A673 (cell line): ENCODE measurements around the gene SMYD3. TPM values are rescaled to one million over a fixed set of nuclear protein-coding genes. Genes with fewer than 3 reads are reported as not detected.
A peak's percentile ranks its signal among the peaks of the same experiment; 100 is the strongest.

Experiments used
- BruUV-seq: library from RNA; stranded (reverse); fragments of 400-500 nt; replicated peaks from 2 replicates; lab custom pipeline; 2021; lab: Mats Ljungman, UMichigan
- CTCF ChIA-PET: fragments of 300-600 bp; sonication (Branson Sonifier 250); formaldehyde crosslinking; loops from one replicate; lab custom pipeline; 2022; ENCODE audit warnings: antibody characterized with exemption; lab: Charles Lee
- POLR2A ChIA-PET: fragments of 300-600 bp; sonication (Branson Sonifier 250); formaldehyde crosslinking; loops from one replicate; lab custom pipeline; 2022; ENCODE audit warnings: antibody characterized with exemption; ENCODE audit not compliant: low non-redundant PET; lab: Charles Lee
- DNase-seq: peaks from one replicate; pipeline ENCODE4 v3.0.0-alpha.2; 2015; ENCODE audit warnings: low spot score
- H3K27ac ChIP-seq: fragments of 200-600 bp; sonication (generic); 2 replicates; pipeline ENCODE4 v1.5.1; 2016; ENCODE audit warnings: mixed run types, low read depth, mild to moderate bottlenecking, mixed read lengths, antibody characterized with exemption, low read length; ENCODE audit not compliant: poor library complexity, severe bottlenecking
- H3K27me3 ChIP-seq: fragments of 200-600 bp; sonication (generic); replicated peaks from 2 replicates; pipeline ENCODE4 v1.6.1; 2017; ENCODE audit warnings: mixed run types, low read depth, mild to moderate bottlenecking, mixed read lengths, antibody characterized with exemption, low read length; ENCODE audit not compliant: insufficient read depth, poor library complexity
- H3K36me3 ChIP-seq: fragments of 200-600 bp; sonication (generic); 2 replicates; pipeline ENCODE4 v1.6.1; 2016; ENCODE audit warnings: mixed run types, mild to moderate bottlenecking, mixed read lengths, antibody characterized with exemption, low read length; ENCODE audit not compliant: insufficient read depth, poor library complexity, severe bottlenecking
- H3K4me1 ChIP-seq: fragments of 200-600 bp; sonication (generic); 2 replicates; pipeline ENCODE4 v1.6.1; 2017; ENCODE audit warnings: mixed run types, mild to moderate bottlenecking, mixed read lengths, antibody characterized with exemption, low read length; ENCODE audit not compliant: insufficient read depth, poor library complexity, severe bottlenecking
- H3K4me3 ChIP-seq: fragments of 200-600 bp; sonication (generic); 2 replicates; pipeline ENCODE4 v1.5.1; 2016; ENCODE audit warnings: low read depth, mixed run types, mild to moderate bottlenecking, mixed read lengths, low read length; ENCODE audit not compliant: poor library complexity, severe bottlenecking
- H3K9me3 ChIP-seq: fragments of 200-600 bp; sonication (generic); 2 replicates; pipeline ENCODE4 v1.6.1; 2016; ENCODE audit warnings: mixed run types, low read depth, mild to moderate bottlenecking, mixed read lengths, antibody characterized with exemption, low read length; ENCODE audit not compliant: poor library complexity, severe bottlenecking
- CTCF ChIP-seq: fragments of 300-800, 200-600 bp; sonication (generic); conservative IDR thresholded peaks from 2 replicates; pipeline ENCODE4 v1.5.1; 2017; ENCODE audit warnings: low read depth, mild to moderate bottlenecking, antibody characterized with exemption, low read length, moderate library complexity, mixed read lengths
- EZH2 ChIP-seq: fragments of 200-600 bp; sonication (generic); IDR thresholded peaks from 2 replicates; pipeline ENCODE4 v1.6.1; 2017; ENCODE audit warnings: borderline replicate concordance, low read depth, mild to moderate bottlenecking, mixed read lengths, antibody characterized with exemption, low read length; ENCODE audit not compliant: poor library complexity, severe bottlenecking
- intact Hi-C: fragments of 100-400 bp; cut with micrococcal nuclease; formaldehyde crosslinking; loops from one replicate; pipeline ENCODE4 v1.10.0; 2022; ENCODE audit not compliant: unreplicated experiment
- total RNA-seq: library from RNA; stranded (reverse); gene quantifications from 2 replicates; pipeline ENCODE4 v1.2.3, GENCODE V29; 2021

The SMYD3 gene
- total RNA-seq, 1 experiment from 2014 or later: 29.0 TPM

- no peak overlapping the region for H3K4me3 ChIP-seq
- intact Hi-C loops: no loop called here
- no TSS peak for BruUV-seq
- peaks cover 12% of the 10 kb centered on the region for H3K4me1 ChIP-seq
- POLR2A ChIA-PET: interaction anchor here (0.5 kb wide), 1 partner anchor 508 kb away, joined by 3 read pairs; no protein-coding TSS in a partner anchor
- H3K27me3 ChIP-seq: no peaks in the 10 kb centered on the region
- no peak for DNase-seq
- no peaks in the 10 kb centered on the region for H3K9me3 ChIP-seq
- no peak for TF ChIP-seq CTCF
- TF ChIP-seq EZH2: no peak
- no peaks in the 10 kb centered on the region for H3K36me3 ChIP-seq
- CTCF ChIA-PET: no interaction called here
- no peak overlapping the region for H3K27ac ChIP-seq
These were observed 519.5 kb downstream of the SMYD3 start for GRCh38 chr1:245987577-245987976.

GRCh38 chr1:245987219-245987545, 519.9 kb downstream of the SMYD3 start:
- BruUV-seq: no TSS peak
- peak overlapping the region; percentile 14 for H3K4me3 ChIP-seq
- no peak for DNase-seq
- H3K27ac ChIP-seq: no peak overlapping the region
- no peaks in the 10 kb centered on the region for H3K9me3 ChIP-seq
- TF ChIP-seq EZH2: no peak
- TF ChIP-seq CTCF: no peak
- H3K4me1 ChIP-seq: peaks cover 12% of the 10 kb centered on the region
- intact Hi-C loops: no loop called here
- POLR2A ChIA-PET: no interaction called here
- no peaks in the 10 kb centered on the region for H3K27me3 ChIP-seq
- H3K36me3 ChIP-seq: no peaks in the 10 kb centered on the region
- CTCF ChIA-PET: no interaction called here

GRCh38 chr1:245986404-245987218, 520.5 kb downstream of the SMYD3 start:
- peak; percentile 78 for DNase-seq
- ChIA-PET CTCF (interaction anchor here (1.0 kb wide), 1 partner anchor 98 kb away, joined by 3 read pairs; no protein-coding TSS in a partner anchor), POLR2A (no interaction called here)

More at GRCh38 chr1:245986404-245987218, 520.5 kb downstream of the SMYD3 start:
- H3K36me3 ChIP-seq: no peaks in the 10 kb centered on the region
- intact Hi-C loops: no loop called here
- no peaks in the 10 kb centered on the region for H3K9me3 ChIP-seq
- H3K27ac ChIP-seq: peak overlapping the region; percentile 45
- peaks cover 12% of the 10 kb centered on the region for H3K4me1 ChIP-seq
- BruUV-seq: no TSS peak
- H3K27me3 ChIP-seq: no peaks in the 10 kb centered on the region
- TF ChIP-seq CTCF (no peak), EZH2 (no peak)
- H3K4me3 ChIP-seq: peak overlapping the region; percentile 14
